Lung (tissue), 12 donors: Measurements from ENCODE around the gene PAM. TPM values are rescaled to one million over a fixed set of nuclear protein-coding genes. Genes with fewer than 3 reads are reported as not detected.

Experiments used
- ATAC-seq: fragments of 200-7000 bp; cut with Tn5 transposase; one replicate; pipeline ENCODE4 v1.9.1; 2020; ENCODE audit warnings: moderate number of reproducible peaks; ENCODE audit not compliant: insufficient read depth, low FRiP score
- DNase-seq, 3 donors: peaks; one replicate each; pipeline ENCODE4 v3.0.0-alpha.2; 2013 to 2017
- H3K27ac ChIP-seq, 2 donors: one replicate each; pipeline ENCODE4 v1.5.1; 2013; ENCODE audit warnings: mild to moderate bottlenecking in 2 of 2, moderate library complexity in 2 of 2, control low read depth in 1 of 2, inconsistent platforms in 1 of 2, low read depth in 1 of 2, low read length in 1 of 2
- H3K27me3 ChIP-seq, 3 donors: one replicate each; pipeline ENCODE4 v1.5.1; 2013; ENCODE audit warnings: low read length in 2 of 3; ENCODE audit not compliant: control insufficient read depth in 3 of 3, insufficient read depth in 3 of 3
- H3K36me3 ChIP-seq, 4 donors: one replicate each; pipeline ENCODE4 v1.5.1; 2013; ENCODE audit warnings: low read length in 4 of 4, mild to moderate bottlenecking in 1 of 4, moderate library complexity in 1 of 4; ENCODE audit not compliant: control insufficient read depth in 4 of 4, insufficient read depth in 4 of 4
- H3K4me1 ChIP-seq, 5 donors: one replicate each; pipeline ENCODE4 v1.5.1; 2013; ENCODE audit warnings: low read length in 5 of 5, mild to moderate bottlenecking in 2 of 5, moderate library complexity in 1 of 5; ENCODE audit not compliant: control insufficient read depth in 5 of 5, insufficient read depth in 5 of 5
- H3K4me3 ChIP-seq: one replicate; pipeline ENCODE4 v1.5.1; 2013; ENCODE audit warnings: mild to moderate bottlenecking, control low read depth, moderate library complexity
- H3K9ac ChIP-seq, 2 donors: one replicate each; pipeline ENCODE4 v1.5.1; 2013; ENCODE audit warnings: low read length in 2 of 2, control low read depth in 1 of 2; ENCODE audit not compliant: insufficient read depth in 1 of 2
- H3K9me3 ChIP-seq, 4 donors: one replicate each; pipeline ENCODE4 v1.5.1; 2013; ENCODE audit warnings: low read length in 3 of 4, mild to moderate bottlenecking in 1 of 4, moderate library complexity in 1 of 4; ENCODE audit not compliant: control insufficient read depth in 4 of 4, insufficient read depth in 3 of 4
- CTCF ChIP-seq: IDR thresholded peaks from 2 replicates; pipeline ENCODE4 v1.5.1; 2012; ENCODE audit warnings: mild to moderate bottlenecking; ENCODE audit errors: control extremely low read depth, extremely low read depth
- WGBS, 2 donors: extraction: QIAGEN DNeasy Blood & Tissue Kit; methylation state at CpG; one replicate each; pipeline ENCODE4 v1.1.7; 2013; 5-methylcytosine and 5-hydroxymethylcytosine counted together
- polyA plus RNA-seq, 2 donors: library from polyadenylated mRNA; stranded (reverse); fragments of 200-250 nt; gene quantifications; one replicate each; pipeline ENCODE4 v1.2.1, GENCODE V29; 2013
- total RNA-seq, 2 donors: library from RNA; depleted of rRNA in 1 of 2; stranded (reverse); fragments of >200 nt in 1 of 2; gene quantifications; one replicate each; pipeline ENCODE4 v1.2.1, GENCODE V29; 2014 to 2021
- donor health status: control.
- donor health status: control.
- donor health status: Bipolar disorder and iron deficiency.
- donor health status: healthy.
- donor health status: DM: yes; HTN: yes; CAD: no.

PAM gene
- total and polyA plus RNA-seq, 4 donors, result 117 to 248 (median 151) TPM

- H3K27me3 ChIP-seq, result no peaks in the 10 kb centered on the region
- peaks cover 6 to 28% (median 9%) of the 10 kb centered on the region in 4 donors for H3K36me3 ChIP-seq
- WGBS, 2 donors, result 37 to 68% methylated on average over 2 of the region's 2 CpGs
- ATAC-seq, result no peak
- no peak overlapping the region for H3K27ac ChIP-seq
- DNase-seq, result no peak
- H3K9ac ChIP-seq, result no peak overlapping the region
- no peaks in the 10 kb centered on the region for H3K9me3 ChIP-seq
- TF ChIP-seq CTCF, result no peak
- H3K4me1 ChIP-seq, result no peaks in the 10 kb centered on the region
- no peak overlapping the region for H3K4me3 ChIP-seq
These were observed 266.2 kb downstream of the PAM start for GRCh38 chr5:103021314-103021713.

- H3K4me3 ChIP-seq, result no peak overlapping the region
- WGBS, 2 donors, result 50 to 71% methylated on average over 2 of the region's 2 CpGs
- H3K9me3 ChIP-seq, result peaks cover 0 to under 1% (median 0%) of the 10 kb centered on the region in 4 donors
- H3K9ac ChIP-seq, result no peak overlapping the region
- peak overlapping the region in 1 of 2 donors; percentile 29 for H3K27ac ChIP-seq
- DNase-seq, result no peak
- H3K36me3 ChIP-seq, result peaks cover 4 to 41% (median 7%) of the 10 kb centered on the region in 4 donors
- ATAC-seq, result no peak
- H3K27me3 ChIP-seq, result no peaks in the 10 kb centered on the region
- H3K4me1 ChIP-seq, result peaks cover 0 to 2% (median 0%) of the 10 kb centered on the region in 5 donors
- no peak for TF ChIP-seq CTCF
These were observed 272.2 kb downstream of the PAM start for GRCh38 chr5:103027267-103027666.

- Histone ChIP-seq H3K4me3 (no peak overlapping the region), H3K27me3 (no peaks in the 10 kb centered on the region), H3K27ac (no peak overlapping the region), H3K36me3 (peaks cover 0 to 39% (median 8%) of the 10 kb centered on the region in 4 donors), H3K9me3 (peaks cover 0 to 11% (median 2%) of the 10 kb centered on the region in 4 donors), H3K9ac (no peak overlapping the region), H3K4me1 (peaks cover 0 to 2% (median 0%) of the 10 kb centered on the region in 5 donors)
- TF ChIP-seq CTCF, result no peak
- DNase-seq, result peak in 1 of 3 donors; percentile 16
- no peak for ATAC-seq
These were observed 276.5 kb downstream of the PAM start for GRCh38 chr5:103031607-103032006.

GRCh38 chr5:103033696-103034095 lies 278.6 kb downstream of the PAM start:
- H3K36me3 ChIP-seq, result peaks cover 0 to 25% (median 8%) of the 10 kb centered on the region in 4 donors
- no peak overlapping the region for H3K4me3 ChIP-seq
- no peaks in the 10 kb centered on the region for H3K27me3 ChIP-seq
- 87 to 89% methylated on average over 6 of the region's 6 CpGs for WGBS, 2 donors
- no peak for DNase-seq
- H3K9me3 ChIP-seq, result peaks cover 0 to 11% (median 2%) of the 10 kb centered on the region in 4 donors
- H3K9ac ChIP-seq, result no peak overlapping the region
- TF ChIP-seq CTCF, result no peak
- no peaks in the 10 kb centered on the region for H3K4me1 ChIP-seq
- H3K27ac ChIP-seq, result no peak overlapping the region
- no peak for ATAC-seq
